ENCODE results near the gene ZNF536. TPM values are rescaled to one million over a fixed set of nuclear protein-coding genes. Genes with fewer than 3 reads are reported as not detected.

The ZNF536 gene
- total and polyA plus RNA-seq, 9 donors = 0.13 to 0.52 (median 0.28) TPM; not detected in 4

DNA sequence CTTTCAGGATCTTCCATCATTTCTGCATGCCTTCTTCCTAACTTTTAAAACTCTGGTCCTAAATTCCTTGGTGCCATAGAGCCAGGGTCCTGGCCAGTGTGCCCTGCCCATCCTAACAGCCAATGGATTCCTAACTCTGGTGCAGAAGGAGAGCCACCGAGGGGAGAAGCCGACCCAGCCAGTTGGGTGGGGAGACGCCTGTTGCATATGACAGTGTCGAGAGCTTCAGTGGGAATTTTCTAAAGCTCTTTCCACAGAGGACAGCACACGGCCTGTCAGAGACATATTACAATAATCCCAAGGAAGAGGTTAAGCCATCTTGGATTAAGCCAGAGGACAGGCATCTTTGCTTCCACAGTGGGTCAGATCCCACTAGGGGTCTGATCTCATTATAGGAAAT lies 180.4 kb downstream of the ZNF536 start:
- no peak overlapping the region for H3K27ac ChIP-seq
- no peaks in the 10 kb centered on the region for H3K27me3 ChIP-seq
- H3K4me3 ChIP-seq = no peak overlapping the region
- DNase-seq = no peak
- no peak for TF ChIP-seq POLR2A (IDR thresholded peaks at IDR 0.05)
- TF ChIP-seq EP300 (IDR thresholded peaks at IDR 0.05) = no peak
- TF ChIP-seq, protein P1, sequence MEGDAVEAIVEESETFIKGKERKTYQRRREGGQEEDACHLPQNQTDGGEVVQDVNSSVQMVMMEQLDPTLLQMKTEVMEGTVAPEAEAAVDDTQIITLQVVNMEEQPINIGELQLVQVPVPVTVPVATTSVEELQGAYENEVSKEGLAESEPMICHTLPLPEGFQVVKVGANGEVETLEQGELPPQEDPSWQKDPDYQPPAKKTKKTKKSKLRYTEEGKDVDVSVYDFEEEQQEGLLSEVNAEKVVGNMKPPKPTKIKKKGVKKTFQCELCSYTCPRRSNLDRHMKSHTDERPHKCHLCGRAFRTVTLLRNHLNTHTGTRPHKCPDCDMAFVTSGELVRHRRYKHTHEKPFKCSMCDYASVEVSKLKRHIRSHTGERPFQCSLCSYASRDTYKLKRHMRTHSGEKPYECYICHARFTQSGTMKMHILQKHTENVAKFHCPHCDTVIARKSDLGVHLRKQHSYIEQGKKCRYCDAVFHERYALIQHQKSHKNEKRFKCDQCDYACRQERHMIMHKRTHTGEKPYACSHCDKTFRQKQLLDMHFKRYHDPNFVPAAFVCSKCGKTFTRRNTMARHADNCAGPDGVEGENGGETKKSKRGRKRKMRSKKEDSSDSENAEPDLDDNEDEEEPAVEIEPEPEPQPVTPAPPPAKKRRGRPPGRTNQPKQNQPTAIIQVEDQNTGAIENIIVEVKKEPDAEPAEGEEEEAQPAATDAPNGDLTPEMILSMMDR (IDR thresholded peaks at IDR 0.05) = no peak
- 88 to 97% (median 89%) methylated on average over 5 of the region's 5 CpGs for whole genome bisulfite sequencing, 3 donors
- intact Hi-C loops (cut with DNase I) = no loop called here
- no peaks in the 10 kb centered on the region for H3K4me1 ChIP-seq (ENCODE audit: insufficient read depth)
- H3K36me3 ChIP-seq = no peaks in the 10 kb centered on the region
- no peaks in the 10 kb centered on the region for H3K9me3 ChIP-seq

DNA sequence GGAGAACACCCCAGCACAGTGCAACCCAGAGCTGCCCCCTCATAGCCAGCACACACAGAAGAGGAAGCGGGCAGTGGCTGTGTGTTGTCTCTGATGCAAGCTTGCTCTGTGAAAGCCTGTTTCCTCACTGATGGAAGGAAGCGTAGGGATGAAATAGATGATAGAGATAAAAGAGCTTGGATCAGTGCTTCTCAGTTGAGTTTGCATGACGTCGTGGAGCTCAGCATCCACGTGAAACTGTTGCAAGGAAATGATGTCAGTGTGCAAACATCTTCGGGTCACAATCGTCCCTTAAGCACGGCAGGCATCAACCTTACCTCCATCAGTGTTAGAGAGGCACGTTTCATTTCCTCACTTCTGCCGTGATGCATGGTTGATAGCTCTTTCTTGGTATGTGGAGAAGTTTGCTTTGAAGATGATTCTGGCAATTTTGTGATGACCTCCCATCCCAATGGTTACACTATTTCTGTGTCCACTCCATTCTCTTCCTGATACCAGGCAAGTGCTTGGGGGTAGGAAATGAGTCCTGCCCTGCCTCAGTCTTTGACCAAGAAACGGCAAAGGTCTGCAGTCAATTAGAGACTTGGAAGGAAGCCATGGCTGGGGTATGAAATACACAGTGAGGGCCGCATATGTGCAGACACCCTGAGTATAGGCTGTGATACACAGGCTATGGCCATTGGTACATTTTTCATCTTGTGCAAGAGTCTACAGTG lies 183.0 kb downstream of the ZNF536 start:
- DNase-seq = no peak
- 75 to 79% (median 76%) methylated on average over 12 of the region's 12 CpGs for WGBS, 3 donors
- Histone ChIP-seq H3K36me3 (no peaks in the 10 kb centered on the region), H3K4me3 (no peak overlapping the region), H3K27ac (no peak overlapping the region), H3K4me1 (ENCODE audit: insufficient read depth) (no peaks in the 10 kb centered on the region), H3K27me3 (no peaks in the 10 kb centered on the region), H3K9me3 (no peaks in the 10 kb centered on the region)
- no peak for TF ChIP-seq POLR2A (IDR thresholded peaks at IDR 0.05)
- TF ChIP-seq, protein P1 (IDR thresholded peaks at IDR 0.05) = no peak
- no peak for TF ChIP-seq EP300 (IDR thresholded peaks at IDR 0.05)
- intact Hi-C loops (cut with DNase I) = no loop called here

DNA sequence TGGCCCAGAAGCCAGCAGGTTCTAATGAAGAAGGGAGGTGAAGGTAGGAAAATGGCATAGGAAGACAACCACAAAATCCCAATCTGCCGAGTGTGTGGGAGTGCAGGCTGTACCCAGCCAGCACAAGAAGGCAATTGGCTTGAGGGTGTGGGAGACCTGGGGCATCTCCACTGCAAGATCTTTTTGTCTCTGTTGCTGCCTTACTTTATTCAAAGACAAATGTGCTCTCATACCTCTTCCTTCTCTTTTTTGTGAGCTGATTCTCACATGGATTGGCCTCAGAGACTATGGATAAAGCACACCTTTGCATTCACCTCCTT lies 183.6 kb downstream of the ZNF536 start:
- 79 to 91% (median 82%) methylated on average over 1 of the region's 1 CpG for WGBS, 3 donors
- Histone ChIP-seq H3K27ac (no peak overlapping the region), H3K4me3 (no peak overlapping the region), H3K36me3 (no peaks in the 10 kb centered on the region), H3K4me1 (ENCODE audit: insufficient read depth) (no peaks in the 10 kb centered on the region), H3K9me3 (no peaks in the 10 kb centered on the region), H3K27me3 (no peaks in the 10 kb centered on the region)
- DNase-seq = no peak
- TF ChIP-seq, protein P1 (IDR thresholded peaks at IDR 0.05) = no peak
- TF ChIP-seq EP300 (IDR thresholded peaks at IDR 0.05) = no peak
- no peak for TF ChIP-seq POLR2A (IDR thresholded peaks at IDR 0.05)
- intact Hi-C loops (cut with DNase I) = no loop called here

DNA sequence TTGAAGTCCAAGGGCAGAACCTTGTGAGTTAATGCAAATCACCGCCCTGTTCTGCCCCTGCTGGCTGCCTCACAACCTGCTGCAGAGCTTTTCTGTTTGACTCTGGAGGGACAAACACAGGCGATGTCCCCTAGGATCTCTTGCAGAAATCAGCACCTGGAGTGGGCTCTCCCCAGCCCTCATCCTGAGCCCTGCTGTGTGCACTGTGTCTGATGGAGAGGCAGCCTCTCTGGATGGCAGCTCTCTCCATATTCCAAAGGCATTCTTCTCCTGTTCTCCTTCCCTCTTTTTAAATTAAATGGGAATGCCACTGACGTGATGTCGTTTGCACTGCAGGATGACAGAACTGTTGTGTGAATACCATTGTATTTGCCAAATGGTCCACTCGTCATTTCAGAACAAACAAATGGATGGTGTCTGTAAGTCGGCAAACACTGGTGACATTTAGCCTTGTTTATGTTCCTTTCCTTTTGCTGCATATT lies 184.1 kb downstream of the ZNF536 start:
- WGBS, 3 donors = 38 to 52% (median 41%) methylated on average over 6 of the region's 6 CpGs
- intact Hi-C loops (cut with DNase I) = no loop called here
- no peaks in the 10 kb centered on the region for H3K4me1 ChIP-seq (ENCODE audit: insufficient read depth)
- TF ChIP-seq, protein P1 (IDR thresholded peaks at IDR 0.05) = no peak
- TF ChIP-seq EP300 (IDR thresholded peaks at IDR 0.05) = no peak
- no peak for TF ChIP-seq POLR2A (IDR thresholded peaks at IDR 0.05)
- no peaks in the 10 kb centered on the region for H3K36me3 ChIP-seq
- H3K9me3 ChIP-seq = no peaks in the 10 kb centered on the region
- DNase-seq = no peak
- H3K27ac ChIP-seq = no peak overlapping the region
- H3K27me3 ChIP-seq = no peaks in the 10 kb centered on the region
- H3K4me3 ChIP-seq = no peak overlapping the region

Data from ovary (tissue), 9 donors.